GM18502 (cell line): ENCODE measurements around the gene SNCB.

ENCODE experiments used
- ATAC-seq: cut with Tn5 transposase; IDR thresholded peaks from one replicate; pipeline ENCODE4 v1.9.1; 2021; ENCODE audit warnings: mild to moderate bottlenecking; ENCODE audit not compliant: unreplicated experiment, poor library complexity

The SNCB gene

GRCh38 chr5:176661676-176662075 is 31.3 kb upstream of the SNCB start:
- no peak for ATAC-seq

GRCh38 chr5:176660860-176661641 is 30.7 kb upstream of the SNCB start:
- peak; percentile 73 for ATAC-seq

GRCh38 chr5:176660530-176660859 is 30.2 kb upstream of the SNCB start:
- peak; percentile 23 for ATAC-seq

- no peak for ATAC-seq
Measured at GRCh38 chr5:176659860-176660461, 29.6 kb upstream of the SNCB start.

- no peak for ATAC-seq
Measured at GRCh38 chr5:176659512-176659839, 29.1 kb upstream of the SNCB start.

- ATAC-seq, result no peak
Measured at GRCh38 chr5:176658817-176659511, 28.6 kb upstream of the SNCB start.

- ATAC-seq, result peak; percentile 52
Measured at GRCh38 chr5:176658007-176658599, 27.8 kb upstream of the SNCB start.

- no peak for ATAC-seq
Measured at GRCh38 chr5:176656467-176656990, 26.2 kb upstream of the SNCB start.

GRCh38 chr5:176654856-176655255 is 24.5 kb upstream of the SNCB start:
- ATAC-seq, result no peak

GRCh38 chr5:176653401-176654385 is 23.4 kb upstream of the SNCB start:
- no peak for ATAC-seq

GRCh38 chr5:176652136-176652535 is 21.8 kb upstream of the SNCB start:
- ATAC-seq, result no peak

- ATAC-seq, result no peak
Measured at GRCh38 chr5:176651472-176651980, 21.2 kb upstream of the SNCB start.

- ATAC-seq, result no peak
Measured at GRCh38 chr5:176650354-176650884, 20.1 kb upstream of the SNCB start.

- ATAC-seq, result no peak
Measured at GRCh38 chr5:176648474-176649194, 18.3 kb upstream of the SNCB start.

GRCh38 chr5:176647843-176648473 is 17.6 kb upstream of the SNCB start:
- ATAC-seq, result no peak

GRCh38 chr5:176647030-176647842 is 16.9 kb upstream of the SNCB start, which contains the start of gene TSPAN17:
Gene TSPAN17 (plus strand): TSS chr5:176647484. CDS start chr5:176647616, 132 bp downstream.
- peak; percentile 97 for ATAC-seq

- peak; percentile 24 for ATAC-seq
Measured at GRCh38 chr5:176646707-176647029, 16.3 kb upstream of the SNCB start.
